Tibial nerve (tissue), 4 donors: ENCODE measurements around the gene SENP7. TPM values are rescaled to one million over a fixed set of nuclear protein-coding genes. Genes with fewer than 3 reads are reported as not detected.

Source experiments
- DNase-seq, 2 donors: peaks; one replicate each; pipeline ENCODE4 v3.0.0-alpha.2; 2019; ENCODE audit warnings: low spot score in 2 of 2
- H3K27ac ChIP-seq, 4 donors: fragments of 200-600 bp; sonication (generic) in 3 of 4; one replicate each; pipeline ENCODE4 v1.5.1; 2017 to 2019; ENCODE audit warnings: mild to moderate bottlenecking in 1 of 4
- H3K27me3 ChIP-seq, 2 donors: fragments of 200-600 bp; sonication (generic) in 1 of 2; one replicate each; pipeline versions ENCODE4 v1.5.1 to v1.6.0; 2017 to 2019
- H3K36me3 ChIP-seq, 3 donors: fragments of 200-600 bp; sonication (generic); one replicate each; pipeline ENCODE4 v1.5.1; 2018 to 2019
- H3K4me1 ChIP-seq, 4 donors: fragments of 200-600 bp; sonication (generic) in 3 of 4; one replicate each; pipeline ENCODE4 v1.5.1; 2017 to 2019
- H3K4me3 ChIP-seq, 4 donors: fragments of 200-600 bp; sonication (generic) in 3 of 4; one replicate each; pipeline ENCODE4 v1.5.1; 2017 to 2019; ENCODE audit warnings: mild to moderate bottlenecking in 1 of 4, moderate library complexity in 1 of 4
- H3K9me3 ChIP-seq, 4 donors: fragments of 200-600 bp; sonication (generic) in 3 of 4; one replicate each; pipeline ENCODE4 v1.5.1; 2017 to 2019
- EP300 ChIP-seq, 2 donors: sonication (generic); formaldehyde crosslinking; IDR thresholded peaks; one replicate each; pipeline ENCODE4 v1.6.1; 2017; ENCODE audit warnings: antibody characterized with exemption in 2 of 2, mild to moderate bottlenecking in 1 of 2
- POLR2A ChIP-seq, 2 donors: fragments of 450-650 bp; IDR thresholded peaks; one replicate each; pipeline ENCODE4 v1.6.1; 2017; ENCODE audit warnings: antibody characterized with exemption in 2 of 2, mild to moderate bottlenecking in 2 of 2, moderate library complexity in 2 of 2
- WGBS, 2 donors: methylation state at CpG; one replicate each; pipeline ENCODE4 v1.1.5; 2018; 5-methylcytosine and 5-hydroxymethylcytosine counted together
- total RNA-seq, 4 donors: library from RNA; depleted of rRNA; stranded (reverse); fragments of >200 nt; gene quantifications; one replicate each; pipeline ENCODE4 v1.1.0, GENCODE V29; 2016
- TF ChIP-seq, protein P1 (sequence below), 5 experiments: fragments of 200-600 bp in 3 of 5; fragments of 450-650 bp in 2 of 5; sonication (generic) in 3 of 5; IDR thresholded peaks; one replicate each; pipeline ENCODE4 v1.5.1; 2016 to 2019; ENCODE audit warnings: antibody characterized with exemption in 5 of 5, mild to moderate bottlenecking in 3 of 5, moderate library complexity in 2 of 5

Gene SENP7
- total RNA-seq, 4 donors from 2014 or later: 26.1 to 40.0 (median 36.9) TPM

DNA sequence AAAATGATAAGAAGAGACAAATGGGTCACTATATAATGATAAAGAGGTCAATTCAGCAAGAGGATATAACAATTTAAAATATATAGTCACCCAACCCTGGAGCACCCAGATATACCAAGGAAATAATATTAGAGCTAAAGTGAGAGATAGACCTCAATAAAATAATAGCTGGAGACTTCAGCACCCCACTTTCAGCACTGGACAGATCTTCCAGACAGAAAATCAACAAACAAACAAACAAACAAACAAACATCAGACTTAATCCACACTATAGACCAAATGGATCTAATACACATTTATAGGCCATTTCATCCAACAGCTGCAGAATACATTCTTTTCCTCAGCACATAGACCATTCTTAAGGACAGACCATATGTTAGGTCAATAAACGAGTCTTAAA, 79.4 kb downstream of the SENP7 start:
- Histone ChIP-seq H3K27me3 (no peaks in the 10 kb centered on the region), H3K27ac (no peak overlapping the region), H3K4me1 (no peaks in the 10 kb centered on the region), H3K36me3 (peaks cover 0 to 8% (median 0%) of the 10 kb centered on the region in 3 donors), H3K9me3 (peaks cover 0 to 26% (median 10%) of the 10 kb centered on the region in 4 donors), H3K4me3 (no peak overlapping the region)
- WGBS, 2 donors: 97 to 98% methylated on average over 1 of the region's 1 CpG
- TF ChIP-seq, protein P1, sequence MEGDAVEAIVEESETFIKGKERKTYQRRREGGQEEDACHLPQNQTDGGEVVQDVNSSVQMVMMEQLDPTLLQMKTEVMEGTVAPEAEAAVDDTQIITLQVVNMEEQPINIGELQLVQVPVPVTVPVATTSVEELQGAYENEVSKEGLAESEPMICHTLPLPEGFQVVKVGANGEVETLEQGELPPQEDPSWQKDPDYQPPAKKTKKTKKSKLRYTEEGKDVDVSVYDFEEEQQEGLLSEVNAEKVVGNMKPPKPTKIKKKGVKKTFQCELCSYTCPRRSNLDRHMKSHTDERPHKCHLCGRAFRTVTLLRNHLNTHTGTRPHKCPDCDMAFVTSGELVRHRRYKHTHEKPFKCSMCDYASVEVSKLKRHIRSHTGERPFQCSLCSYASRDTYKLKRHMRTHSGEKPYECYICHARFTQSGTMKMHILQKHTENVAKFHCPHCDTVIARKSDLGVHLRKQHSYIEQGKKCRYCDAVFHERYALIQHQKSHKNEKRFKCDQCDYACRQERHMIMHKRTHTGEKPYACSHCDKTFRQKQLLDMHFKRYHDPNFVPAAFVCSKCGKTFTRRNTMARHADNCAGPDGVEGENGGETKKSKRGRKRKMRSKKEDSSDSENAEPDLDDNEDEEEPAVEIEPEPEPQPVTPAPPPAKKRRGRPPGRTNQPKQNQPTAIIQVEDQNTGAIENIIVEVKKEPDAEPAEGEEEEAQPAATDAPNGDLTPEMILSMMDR (IDR thresholded peaks at IDR 0.05): no peak
- no peak for TF ChIP-seq EP300 (IDR thresholded peaks at IDR 0.05)
- no peak for TF ChIP-seq POLR2A (IDR thresholded peaks at IDR 0.05)
- DNase-seq: no peak

DNA sequence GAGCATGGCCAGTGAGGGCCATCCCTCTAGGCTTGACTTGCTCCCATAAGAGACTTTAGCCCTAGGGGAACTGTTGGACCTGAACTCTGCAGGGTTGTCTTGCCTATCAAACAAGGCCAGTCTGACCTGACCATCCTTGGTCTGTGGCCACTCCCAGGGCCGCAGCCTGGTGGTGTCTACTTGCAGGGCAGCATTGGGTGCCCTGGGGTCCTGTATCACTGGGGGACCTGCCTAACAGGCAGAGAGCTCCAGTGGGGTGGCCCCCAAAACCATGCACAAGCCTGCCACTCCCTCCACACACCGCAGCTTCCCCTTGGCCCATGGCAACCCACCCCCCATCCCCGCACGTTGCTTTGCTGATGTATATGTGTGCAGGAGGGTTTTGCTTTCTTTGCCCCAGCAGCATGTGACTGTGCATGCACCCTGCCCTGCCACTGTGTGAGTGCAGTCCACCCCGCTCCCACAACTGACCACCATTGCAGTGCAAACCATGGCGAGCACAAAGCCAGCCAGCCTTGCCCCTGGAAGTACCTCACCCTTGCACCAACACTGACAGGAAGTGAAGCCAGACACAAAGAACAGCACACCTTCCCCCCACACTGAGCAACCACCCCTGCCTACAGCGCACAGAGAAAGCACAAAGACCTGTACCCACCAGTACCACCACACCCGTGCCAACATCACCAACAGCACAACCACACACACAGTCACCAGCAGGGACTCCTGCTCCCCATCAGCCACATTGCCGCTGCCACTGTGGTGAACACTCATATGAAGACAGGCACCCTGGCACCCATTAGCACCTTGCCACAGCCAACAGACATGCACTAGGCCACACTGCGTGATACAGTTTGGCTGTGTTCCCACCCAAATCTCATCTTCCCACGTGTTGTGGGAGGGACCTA, 88.8 kb downstream of the SENP7 start:
- Histone ChIP-seq H3K4me3 (no peak overlapping the region), H3K36me3 (peaks cover 0 to 9% (median 0%) of the 10 kb centered on the region in 3 donors), H3K9me3 (peaks cover 0 to 8% (median 0%) of the 10 kb centered on the region in 4 donors), H3K27me3 (no peaks in the 10 kb centered on the region), H3K27ac (no peak overlapping the region), H3K4me1 (no peaks in the 10 kb centered on the region)
- TF ChIP-seq, protein P1 (IDR thresholded peaks at IDR 0.05): no peak
- TF ChIP-seq EP300 (IDR thresholded peaks at IDR 0.05) (no peak), POLR2A (IDR thresholded peaks at IDR 0.05) (no peak)
- 96 to 97% methylated on average over 11 of the region's 11 CpGs for WGBS, 2 donors
- no peak for DNase-seq

DNA sequence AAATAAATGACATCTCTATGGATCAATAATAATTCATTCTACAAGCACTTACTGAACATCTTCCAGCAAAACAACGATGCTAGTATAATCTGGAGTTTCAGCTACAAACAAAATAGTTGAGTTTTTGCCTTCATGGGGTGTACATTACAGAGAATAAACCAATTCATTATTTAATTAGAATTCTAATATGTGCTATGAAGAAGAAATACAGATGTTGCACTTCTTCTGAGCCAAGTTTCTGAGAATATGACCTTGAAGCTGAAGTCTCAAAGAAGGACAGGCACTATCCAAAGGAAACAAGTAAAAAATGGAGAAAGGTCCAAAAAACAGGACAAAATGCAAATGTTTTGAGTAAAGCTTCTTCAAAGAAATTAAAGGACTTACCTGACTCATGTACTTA, 94.2 kb downstream of the SENP7 start:
- no peak overlapping the region for H3K4me3 ChIP-seq
- TF ChIP-seq, protein P1 (IDR thresholded peaks at IDR 0.05): no peak
- no peak for TF ChIP-seq POLR2A (IDR thresholded peaks at IDR 0.05)
- no peak for TF ChIP-seq EP300 (IDR thresholded peaks at IDR 0.05)
- no peaks in the 10 kb centered on the region for H3K4me1 ChIP-seq
- H3K27ac ChIP-seq: no peak overlapping the region
- DNase-seq: no peak
- 85 to 98% methylated on average over 1 of the region's 1 CpG for WGBS, 2 donors
- H3K36me3 ChIP-seq: peaks cover 0 to 14% (median 0%) of the 10 kb centered on the region in 3 donors
- no peaks in the 10 kb centered on the region for H3K27me3 ChIP-seq
- H3K9me3 ChIP-seq: peaks cover 0 to 4% (median 0%) of the 10 kb centered on the region in 4 donors

DNA sequence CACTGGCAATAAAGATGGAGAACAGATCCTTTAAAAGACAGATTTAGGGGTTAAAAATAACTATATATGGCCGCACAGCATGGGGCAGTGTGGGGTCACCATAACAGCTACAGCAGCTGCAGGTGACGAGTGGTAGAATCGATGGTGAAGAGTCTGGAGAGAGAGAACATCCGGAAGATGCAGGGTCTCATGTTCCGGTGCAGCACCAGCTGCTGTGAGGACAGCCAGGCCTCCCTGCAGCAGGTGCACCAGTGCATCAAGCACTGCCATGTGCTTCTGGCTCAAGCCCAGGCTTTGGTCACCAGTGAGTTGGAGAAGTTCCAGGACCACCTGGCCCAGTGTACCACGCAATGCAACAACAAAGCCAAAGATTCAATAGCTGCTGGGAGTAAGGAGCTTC, 98.9 kb downstream of the SENP7 start:
- WGBS, 2 donors: 73 to 76% methylated on average over 6 of the region's 6 CpGs
- Histone ChIP-seq H3K4me3 (no peak overlapping the region), H3K4me1 (no peaks in the 10 kb centered on the region), H3K27ac (no peak overlapping the region), H3K27me3 (no peaks in the 10 kb centered on the region), H3K9me3 (peaks cover 0 to 10% (median 2%) of the 10 kb centered on the region in 4 donors), H3K36me3 (peaks cover 0 to 23% (median 0%) of the 10 kb centered on the region in 3 donors)
- TF ChIP-seq POLR2A (IDR thresholded peaks at IDR 0.05) (no peak), EP300 (IDR thresholded peaks at IDR 0.05) (no peak)
- TF ChIP-seq, protein P1 (IDR thresholded peaks at IDR 0.05): no peak
- no peak for DNase-seq

DNA sequence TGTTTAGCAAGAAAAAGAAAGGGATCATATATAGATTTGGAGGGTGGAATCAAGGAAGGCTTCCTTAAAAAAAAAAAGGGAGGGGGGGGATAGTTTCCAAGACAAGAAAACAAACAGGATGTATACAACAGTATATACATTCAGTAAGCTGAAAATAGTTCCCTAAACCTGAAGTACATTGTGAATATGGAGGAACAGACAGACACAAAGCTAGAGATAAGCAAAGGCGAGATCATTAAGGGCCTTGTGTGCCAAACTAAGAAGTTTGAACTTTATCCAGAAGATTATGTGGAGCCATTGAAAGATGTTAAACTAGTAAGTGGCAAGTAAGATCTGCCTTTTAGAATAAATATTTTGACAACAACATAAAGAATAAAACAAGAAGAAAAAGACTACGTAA, 99.4 kb downstream of the SENP7 start:
- 95 to 99% methylated on average over 2 of the region's 2 CpGs for WGBS, 2 donors
- Histone ChIP-seq H3K27me3 (no peaks in the 10 kb centered on the region), H3K4me1 (no peaks in the 10 kb centered on the region), H3K36me3 (peaks cover 0 to 28% (median 0%) of the 10 kb centered on the region in 3 donors), H3K4me3 (no peak overlapping the region), H3K27ac (no peak overlapping the region), H3K9me3 (peaks cover 0 to 15% (median 4%) of the 10 kb centered on the region in 4 donors)
- no peak for DNase-seq
- TF ChIP-seq EP300 (IDR thresholded peaks at IDR 0.05) (no peak), POLR2A (IDR thresholded peaks at IDR 0.05) (no peak)
